ENCODE measurements around the gene LEP.

LEP gene

GRCh38 chr7:128299109-128299607 is 58.1 kb downstream of the LEP start:
- TF ChIP-seq, protein P1, sequence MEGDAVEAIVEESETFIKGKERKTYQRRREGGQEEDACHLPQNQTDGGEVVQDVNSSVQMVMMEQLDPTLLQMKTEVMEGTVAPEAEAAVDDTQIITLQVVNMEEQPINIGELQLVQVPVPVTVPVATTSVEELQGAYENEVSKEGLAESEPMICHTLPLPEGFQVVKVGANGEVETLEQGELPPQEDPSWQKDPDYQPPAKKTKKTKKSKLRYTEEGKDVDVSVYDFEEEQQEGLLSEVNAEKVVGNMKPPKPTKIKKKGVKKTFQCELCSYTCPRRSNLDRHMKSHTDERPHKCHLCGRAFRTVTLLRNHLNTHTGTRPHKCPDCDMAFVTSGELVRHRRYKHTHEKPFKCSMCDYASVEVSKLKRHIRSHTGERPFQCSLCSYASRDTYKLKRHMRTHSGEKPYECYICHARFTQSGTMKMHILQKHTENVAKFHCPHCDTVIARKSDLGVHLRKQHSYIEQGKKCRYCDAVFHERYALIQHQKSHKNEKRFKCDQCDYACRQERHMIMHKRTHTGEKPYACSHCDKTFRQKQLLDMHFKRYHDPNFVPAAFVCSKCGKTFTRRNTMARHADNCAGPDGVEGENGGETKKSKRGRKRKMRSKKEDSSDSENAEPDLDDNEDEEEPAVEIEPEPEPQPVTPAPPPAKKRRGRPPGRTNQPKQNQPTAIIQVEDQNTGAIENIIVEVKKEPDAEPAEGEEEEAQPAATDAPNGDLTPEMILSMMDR (conservative IDR thresholded peaks at IDR 0.05) = no peak
- TF ChIP-seq ZFX (IDR thresholded peaks at IDR 0.05) = no peak
- no peak overlapping the region for H3K27ac ChIP-seq

DNA sequence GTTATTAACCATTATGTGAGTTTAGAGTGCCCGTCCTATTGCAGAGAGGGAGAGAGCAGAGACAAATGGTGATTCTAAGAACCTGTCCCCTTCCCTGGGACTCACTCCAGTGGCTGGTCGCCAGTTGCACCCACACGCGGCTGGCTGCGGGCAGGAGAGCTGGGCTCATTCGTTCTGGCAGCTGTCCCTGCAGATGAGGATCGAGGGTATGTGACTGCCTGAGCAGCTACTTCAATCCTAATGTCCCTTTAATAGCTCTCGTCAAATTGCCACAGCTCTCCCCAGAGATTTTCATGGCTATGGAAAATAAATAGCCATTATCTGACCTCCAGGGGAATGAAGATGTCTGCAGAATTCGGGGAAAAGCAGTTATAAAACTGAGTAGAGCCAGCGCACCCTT is 61.1 kb downstream of the LEP start:
- H3K27ac ChIP-seq = no peak overlapping the region
- TF ChIP-seq, protein P1 (conservative IDR thresholded peaks at IDR 0.05) = no peak
- TF ChIP-seq ZFX (IDR thresholded peaks at IDR 0.05) = no peak

DNA sequence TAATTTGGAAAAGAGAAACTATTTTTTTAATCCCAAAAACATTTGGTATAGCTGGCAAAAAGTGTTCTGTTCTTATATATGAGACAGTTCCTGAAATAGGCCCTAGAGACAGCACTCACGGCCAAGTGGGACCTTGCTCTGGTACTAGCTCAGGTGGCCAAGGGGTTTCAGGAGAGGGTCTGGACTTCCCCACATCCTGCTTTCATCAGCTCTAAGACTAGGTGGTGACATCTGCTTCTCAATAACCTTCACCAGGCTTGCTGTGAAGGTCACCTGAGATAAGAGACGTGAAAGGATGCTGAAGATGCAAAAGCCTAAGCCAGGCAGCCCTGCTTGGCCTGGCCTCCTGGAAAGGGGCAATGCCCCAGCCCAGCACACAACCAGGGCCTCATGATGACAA is 62.1 kb downstream of the LEP start:
- H3K27ac ChIP-seq = no peak overlapping the region
- TF ChIP-seq, protein P1 (conservative IDR thresholded peaks at IDR 0.05) = no peak
- TF ChIP-seq ZFX (IDR thresholded peaks at IDR 0.05) = no peak

GRCh38 chr7:128303643-128304042 is 62.6 kb downstream of the LEP start:
- H3K27ac ChIP-seq = no peak overlapping the region
- TF ChIP-seq, protein P1 (conservative IDR thresholded peaks at IDR 0.05) = no peak
- no peak for TF ChIP-seq ZFX (IDR thresholded peaks at IDR 0.05)

DNA sequence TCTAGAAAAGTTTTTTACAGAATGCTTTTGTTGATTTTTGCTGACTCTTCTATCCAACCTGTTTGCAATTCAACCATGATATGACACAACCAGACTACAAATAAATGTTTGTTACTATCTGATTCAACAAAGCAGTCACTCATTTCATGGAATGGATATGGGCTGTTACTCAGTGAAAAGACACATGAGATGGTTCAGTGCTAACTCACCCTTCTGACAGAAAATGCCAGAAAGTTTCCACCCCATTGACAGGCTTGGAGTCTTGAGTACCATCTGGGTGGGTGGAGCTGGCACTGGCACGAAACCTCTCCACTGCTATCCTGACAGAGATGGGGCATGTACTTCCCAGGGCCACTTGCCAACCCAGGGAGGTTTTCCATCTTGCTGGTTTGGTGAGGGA is 63.1 kb downstream of the LEP start:
- H3K27ac ChIP-seq = no peak overlapping the region
- TF ChIP-seq, protein P1 (conservative IDR thresholded peaks at IDR 0.05) = no peak
- TF ChIP-seq ZFX (IDR thresholded peaks at IDR 0.05) = no peak

DNA sequence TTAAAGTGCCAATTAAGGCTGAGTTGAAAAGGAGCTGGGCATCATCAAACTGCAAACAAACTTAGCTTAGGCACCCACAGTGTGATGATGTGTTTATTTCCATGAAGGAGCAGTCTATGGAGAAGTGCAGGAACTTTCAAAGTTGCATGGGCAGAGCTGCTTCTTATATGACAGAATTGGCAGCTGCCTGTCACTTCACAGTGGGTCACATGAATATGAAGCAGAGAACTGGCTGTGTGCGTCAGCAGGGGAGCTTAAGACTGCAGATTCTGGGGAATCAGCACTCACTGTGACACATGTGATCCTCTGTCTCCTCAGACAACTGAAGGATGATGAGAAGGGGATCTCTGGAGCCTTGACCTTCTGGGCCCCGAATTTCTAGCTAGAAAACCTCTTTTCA is 66.0 kb downstream of the LEP start:
- H3K27ac ChIP-seq = no peak overlapping the region
- TF ChIP-seq, protein P1 (conservative IDR thresholded peaks at IDR 0.05) = no peak
- no peak for TF ChIP-seq ZFX (IDR thresholded peaks at IDR 0.05)

All from C4-2B (cell line).